SK-N-SH treated with all-trans-retinoic acid at 6 μM for 48 hours (cell line): Measurements from ENCODE around the gene SMAD6.

ENCODE experiments used
- ATAC-seq: fragments of 200-7000 bp; cut with Tn5 transposase; 3 replicates; pipeline ENCODE4 v1.9.1; 2020; ENCODE audit warnings: mild to moderate bottlenecking, moderate library complexity
- ARNTL ChIP-seq: fragments of 450-650 bp; formaldehyde crosslinking; IDR thresholded peaks from 2 replicates; pipeline ENCODE4 v1.5.0; 2020; ENCODE audit warnings: low read depth, mild to moderate bottlenecking, moderate library complexity, borderline replicate concordance
- BACH2 ChIP-seq: fragments of 250-450 bp; sonication (Bioruptor Pico); IDR thresholded peaks from 2 replicates; pipeline ENCODE4 v1.9.0; 2021; ENCODE audit warnings: mild to moderate bottlenecking, borderline replicate concordance
- CSDC2 ChIP-seq: fragments of 250-450 bp; sonication (Bioruptor Pico); IDR thresholded peaks from 2 replicates; pipeline ENCODE4 v1.5.0; 2020; ENCODE audit warnings: mild to moderate bottlenecking, moderate library complexity
- ESRRG ChIP-seq: fragments of 250-450 bp; sonication (Bioruptor Pico); IDR thresholded peaks from 2 replicates; pipeline ENCODE4 v1.6.1; 2021; ENCODE audit warnings: mild to moderate bottlenecking
- GLIS3 ChIP-seq: fragments of 250-450 bp; sonication (Bioruptor Pico); IDR thresholded peaks from 2 replicates; pipeline ENCODE4 v1.5.0; 2020; ENCODE audit warnings: mild to moderate bottlenecking, moderate library complexity
- ISL1 ChIP-seq: fragments of 250-450 bp; sonication (Bioruptor Pico); IDR thresholded peaks from 2 replicates; pipeline ENCODE4 v2.1.2; 2022; ENCODE audit warnings: mild to moderate bottlenecking, moderate library complexity
- PPARA ChIP-seq: fragments of 250-450 bp; sonication (Bioruptor Pico); IDR thresholded peaks from 2 replicates; pipeline ENCODE4 v1.5.0; 2020; ENCODE audit warnings: mild to moderate bottlenecking, borderline replicate concordance
- RARB ChIP-seq: fragments of 250-450 bp; sonication (Bioruptor Pico); IDR thresholded peaks from 2 replicates; pipeline ENCODE4 v1.8.0; 2021; ENCODE audit warnings: mild to moderate bottlenecking, moderate library complexity
- SNAI2 ChIP-seq: fragments of 250-450 bp; sonication (Bioruptor Pico); IDR thresholded peaks from 2 replicates; pipeline ENCODE4 v1.5.0; 2020; ENCODE audit warnings: mild to moderate bottlenecking, moderate library complexity
- TCF4 ChIP-seq: fragments of 250-450 bp; sonication (Bioruptor Pico); IDR thresholded peaks from 2 replicates; pipeline ENCODE4 v1.8.0; 2021; ENCODE audit warnings: mild to moderate bottlenecking, moderate library complexity, borderline replicate concordance
- TOX ChIP-seq: fragments of 250-450 bp; sonication (Bioruptor Pico); IDR thresholded peaks from 2 replicates; pipeline ENCODE4 v1.8.0; 2021; ENCODE audit warnings: mild to moderate bottlenecking, moderate library complexity, borderline replicate concordance
- ZC3H10 ChIP-seq: fragments of 250-450 bp; sonication (Bioruptor Pico); IDR thresholded peaks from 2 replicates; pipeline ENCODE4 v1.5.1; 2021; ENCODE audit warnings: mild to moderate bottlenecking, moderate library complexity
- ZFP3 ChIP-seq: fragments of 250-450 bp; sonication (Bioruptor Pico); IDR thresholded peaks from 2 replicates; pipeline ENCODE4 v1.5.0; 2020; ENCODE audit warnings: mild to moderate bottlenecking, moderate library complexity
- ZFP30 ChIP-seq: fragments of 450-650 bp; formaldehyde crosslinking; IDR thresholded peaks from 2 replicates; pipeline ENCODE4 v1.5.0; 2022; ENCODE audit warnings: mild to moderate bottlenecking, moderate library complexity
- ZNF70 ChIP-seq: fragments of 450-650 bp; formaldehyde crosslinking; IDR thresholded peaks from 2 replicates; pipeline ENCODE4 v1.5.0; 2020; ENCODE audit warnings: mild to moderate bottlenecking, moderate library complexity
- ZNF8 ChIP-seq: fragments of 450-650 bp; formaldehyde crosslinking; IDR thresholded peaks from 2 replicates; pipeline ENCODE4 v1.5.0; 2020; ENCODE audit warnings: mild to moderate bottlenecking, moderate library complexity
- TF ChIP-seq, protein P1 (sequence below): fragments of 250-450 bp; sonication (Bioruptor Pico); IDR thresholded peaks from 2 replicates; pipeline ENCODE4 v1.8.0; 2021; ENCODE audit warnings: low read depth, mild to moderate bottlenecking, moderate library complexity, borderline replicate concordance
- TF ChIP-seq, protein P2 (sequence below): fragments of 250-450 bp; sonication (Bioruptor Pico); IDR thresholded peaks from 2 replicates; pipeline ENCODE4 v1.5.0; 2020; ENCODE audit warnings: mild to moderate bottlenecking, moderate library complexity
- TF ChIP-seq, protein P3 (sequence below): fragments of 250-450 bp; sonication (Bioruptor Pico); IDR thresholded peaks from 2 replicates; pipeline ENCODE4 v1.5.1; 2020; ENCODE audit warnings: low read depth, mild to moderate bottlenecking, moderate library complexity
- TF ChIP-seq, protein P4 (sequence below): fragments of 250-450 bp; sonication (Bioruptor Pico); IDR thresholded peaks from 2 replicates; pipeline ENCODE4 v1.8.0; 2020; ENCODE audit warnings: mild to moderate bottlenecking, moderate library complexity, borderline replicate concordance
- TF ChIP-seq, protein P5 (sequence below): fragments of 250-450 bp; sonication (Bioruptor Pico); IDR thresholded peaks from 2 replicates; pipeline ENCODE4 v1.5.1; 2021; ENCODE audit warnings: mild to moderate bottlenecking, moderate library complexity

Gene SMAD6

DNA sequence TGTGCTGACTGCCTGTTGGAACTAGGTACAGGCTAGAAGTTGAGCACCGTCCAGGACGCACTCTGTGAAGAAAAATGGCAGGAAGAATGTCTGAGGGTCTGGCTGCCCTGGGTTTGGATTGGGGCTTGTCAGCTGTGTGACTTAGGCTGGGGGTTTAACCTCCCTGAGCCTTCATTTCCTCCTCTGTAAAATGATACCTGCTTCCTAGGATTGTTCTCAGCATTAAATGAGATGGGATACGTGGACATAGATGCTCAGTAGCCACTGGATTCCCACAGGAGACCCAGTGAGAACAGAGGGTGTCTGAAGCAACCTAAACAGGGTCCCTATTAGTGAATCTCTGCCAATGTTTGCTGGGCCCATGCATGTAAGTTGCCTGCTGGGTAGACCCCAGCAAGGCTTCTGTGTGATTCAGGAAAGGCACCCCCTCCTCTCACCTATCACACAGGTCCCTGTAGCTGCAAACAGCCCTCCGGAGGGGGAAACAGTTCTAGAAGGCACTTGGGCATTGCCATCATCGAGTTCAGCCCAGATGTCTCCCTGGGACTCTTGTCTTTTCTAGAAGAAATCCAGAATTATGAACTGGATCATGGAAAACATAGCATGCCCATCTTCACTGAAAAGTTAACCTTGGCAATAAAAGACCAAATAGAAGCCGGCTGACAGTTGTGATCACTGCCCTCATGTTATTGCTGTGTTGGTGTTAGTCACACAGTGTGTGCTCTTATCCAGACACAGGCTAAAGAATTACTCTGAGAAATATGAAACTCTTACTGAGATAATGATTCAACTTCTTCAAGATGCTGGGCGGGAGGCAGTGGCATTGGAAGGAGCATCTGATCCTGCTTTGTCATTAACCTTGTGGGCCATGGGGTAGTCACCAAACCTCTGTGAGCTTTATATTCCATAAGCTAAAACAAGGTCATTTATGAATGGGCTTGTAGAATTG, 64.5 kb downstream of the SMAD6 start:
- peak; percentile 66 for ATAC-seq
- peak; percentile 71 for TF ChIP-seq ZNF70 (CRISPR knock-in tag)
- no peak for TF ChIP-seq TCF4 (CRISPR knock-in tag)

DNA sequence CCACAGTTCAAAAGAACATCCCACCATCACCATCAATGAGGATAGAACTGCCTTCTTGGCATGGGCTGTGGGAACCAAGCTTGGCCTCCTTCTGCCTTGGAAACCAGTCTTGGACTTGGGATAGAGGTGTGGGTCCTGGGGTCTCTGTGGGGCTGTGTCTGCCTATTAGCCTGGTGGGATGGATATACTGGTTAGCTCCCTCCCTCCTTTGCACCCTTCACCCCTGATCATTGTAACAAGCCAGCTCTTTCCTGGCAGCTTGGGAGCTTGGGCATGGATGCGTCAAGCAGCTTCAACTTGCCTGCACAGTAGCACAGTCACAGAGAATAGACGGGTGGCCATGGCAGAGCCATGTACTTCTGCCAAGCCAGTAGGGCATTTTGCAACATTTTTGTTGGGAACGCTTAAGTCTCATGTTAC, 65.2 kb downstream of the SMAD6 start:
- TF ChIP-seq RARB (CRISPR knock-in tag) (no peak), ZC3H10 (CRISPR knock-in tag) (no peak), GLIS3 (CRISPR knock-in tag) (no peak), PPARA (CRISPR knock-in tag) (no peak), ZNF8 (CRISPR knock-in tag) (no peak), TOX (no peak), ARNTL (CRISPR knock-in tag) (no peak), SNAI2 (no peak), ISL1 (CRISPR knock-in tag) (no peak), ESRRG (CRISPR knock-in tag) (no peak), TCF4 (CRISPR knock-in tag) (no peak), ZFP30 (CRISPR knock-in tag) (no peak)
- TF ChIP-seq, protein P1, sequence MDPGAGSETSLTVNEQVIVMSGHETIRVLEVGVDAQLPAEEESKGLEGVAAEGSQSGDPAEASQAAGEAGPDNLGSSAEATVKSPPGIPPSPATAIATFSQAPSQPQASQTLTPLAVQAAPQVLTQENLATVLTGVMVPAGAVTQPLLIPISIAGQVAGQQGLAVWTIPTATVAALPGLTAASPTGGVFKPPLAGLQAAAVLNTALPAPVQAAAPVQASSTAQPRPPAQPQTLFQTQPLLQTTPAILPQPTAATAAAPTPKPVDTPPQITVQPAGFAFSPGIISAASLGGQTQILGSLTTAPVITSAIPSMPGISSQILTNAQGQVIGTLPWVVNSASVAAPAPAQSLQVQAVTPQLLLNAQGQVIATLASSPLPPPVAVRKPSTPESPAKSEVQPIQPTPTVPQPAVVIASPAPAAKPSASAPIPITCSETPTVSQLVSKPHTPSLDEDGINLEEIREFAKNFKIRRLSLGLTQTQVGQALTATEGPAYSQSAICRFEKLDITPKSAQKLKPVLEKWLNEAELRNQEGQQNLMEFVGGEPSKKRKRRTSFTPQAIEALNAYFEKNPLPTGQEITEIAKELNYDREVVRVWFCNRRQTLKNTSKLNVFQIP (CRISPR knock-in tag): no peak
- TF ChIP-seq, protein P2, sequence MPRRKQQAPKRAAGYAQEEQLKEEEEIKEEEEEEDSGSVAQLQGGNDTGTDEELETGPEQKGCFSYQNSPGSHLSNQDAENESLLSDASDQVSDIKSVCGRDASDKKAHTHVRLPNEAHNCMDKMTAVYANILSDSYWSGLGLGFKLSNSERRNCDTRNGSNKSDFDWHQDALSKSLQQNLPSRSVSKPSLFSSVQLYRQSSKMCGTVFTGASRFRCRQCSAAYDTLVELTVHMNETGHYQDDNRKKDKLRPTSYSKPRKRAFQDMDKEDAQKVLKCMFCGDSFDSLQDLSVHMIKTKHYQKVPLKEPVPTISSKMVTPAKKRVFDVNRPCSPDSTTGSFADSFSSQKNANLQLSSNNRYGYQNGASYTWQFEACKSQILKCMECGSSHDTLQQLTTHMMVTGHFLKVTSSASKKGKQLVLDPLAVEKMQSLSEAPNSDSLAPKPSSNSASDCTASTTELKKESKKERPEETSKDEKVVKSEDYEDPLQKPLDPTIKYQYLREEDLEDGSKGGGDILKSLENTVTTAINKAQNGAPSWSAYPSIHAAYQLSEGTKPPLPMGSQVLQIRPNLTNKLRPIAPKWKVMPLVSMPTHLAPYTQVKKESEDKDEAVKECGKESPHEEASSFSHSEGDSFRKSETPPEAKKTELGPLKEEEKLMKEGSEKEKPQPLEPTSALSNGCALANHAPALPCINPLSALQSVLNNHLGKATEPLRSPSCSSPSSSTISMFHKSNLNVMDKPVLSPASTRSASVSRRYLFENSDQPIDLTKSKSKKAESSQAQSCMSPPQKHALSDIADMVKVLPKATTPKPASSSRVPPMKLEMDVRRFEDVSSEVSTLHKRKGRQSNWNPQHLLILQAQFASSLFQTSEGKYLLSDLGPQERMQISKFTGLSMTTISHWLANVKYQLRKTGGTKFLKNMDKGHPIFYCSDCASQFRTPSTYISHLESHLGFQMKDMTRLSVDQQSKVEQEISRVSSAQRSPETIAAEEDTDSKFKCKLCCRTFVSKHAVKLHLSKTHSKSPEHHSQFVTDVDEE (CRISPR knock-in tag): no peak
- TF ChIP-seq, protein P3, sequence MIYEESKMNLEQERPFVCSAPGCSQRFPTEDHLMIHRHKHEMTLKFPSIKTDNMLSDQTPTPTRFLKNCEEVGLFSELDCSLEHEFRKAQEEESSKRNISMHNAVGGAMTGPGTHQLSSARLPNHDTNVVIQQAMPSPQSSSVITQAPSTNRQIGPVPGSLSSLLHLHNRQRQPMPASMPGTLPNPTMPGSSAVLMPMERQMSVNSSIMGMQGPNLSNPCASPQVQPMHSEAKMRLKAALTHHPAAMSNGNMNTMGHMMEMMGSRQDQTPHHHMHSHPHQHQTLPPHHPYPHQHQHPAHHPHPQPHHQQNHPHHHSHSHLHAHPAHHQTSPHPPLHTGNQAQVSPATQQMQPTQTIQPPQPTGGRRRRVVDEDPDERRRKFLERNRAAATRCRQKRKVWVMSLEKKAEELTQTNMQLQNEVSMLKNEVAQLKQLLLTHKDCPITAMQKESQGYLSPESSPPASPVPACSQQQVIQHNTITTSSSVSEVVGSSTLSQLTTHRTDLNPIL (CRISPR knock-in tag): no peak
- TF ChIP-seq, protein P4, sequence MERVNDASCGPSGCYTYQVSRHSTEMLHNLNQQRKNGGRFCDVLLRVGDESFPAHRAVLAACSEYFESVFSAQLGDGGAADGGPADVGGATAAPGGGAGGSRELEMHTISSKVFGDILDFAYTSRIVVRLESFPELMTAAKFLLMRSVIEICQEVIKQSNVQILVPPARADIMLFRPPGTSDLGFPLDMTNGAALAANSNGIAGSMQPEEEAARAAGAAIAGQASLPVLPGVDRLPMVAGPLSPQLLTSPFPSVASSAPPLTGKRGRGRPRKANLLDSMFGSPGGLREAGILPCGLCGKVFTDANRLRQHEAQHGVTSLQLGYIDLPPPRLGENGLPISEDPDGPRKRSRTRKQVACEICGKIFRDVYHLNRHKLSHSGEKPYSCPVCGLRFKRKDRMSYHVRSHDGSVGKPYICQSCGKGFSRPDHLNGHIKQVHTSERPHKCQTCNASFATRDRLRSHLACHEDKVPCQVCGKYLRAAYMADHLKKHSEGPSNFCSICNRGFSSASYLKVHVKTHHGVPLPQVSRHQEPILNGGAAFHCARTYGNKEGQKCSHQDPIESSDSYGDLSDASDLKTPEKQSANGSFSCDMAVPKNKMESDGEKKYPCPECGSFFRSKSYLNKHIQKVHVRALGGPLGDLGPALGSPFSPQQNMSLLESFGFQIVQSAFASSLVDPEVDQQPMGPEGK (CRISPR knock-in tag): no peak
- TF ChIP-seq, protein P5, sequence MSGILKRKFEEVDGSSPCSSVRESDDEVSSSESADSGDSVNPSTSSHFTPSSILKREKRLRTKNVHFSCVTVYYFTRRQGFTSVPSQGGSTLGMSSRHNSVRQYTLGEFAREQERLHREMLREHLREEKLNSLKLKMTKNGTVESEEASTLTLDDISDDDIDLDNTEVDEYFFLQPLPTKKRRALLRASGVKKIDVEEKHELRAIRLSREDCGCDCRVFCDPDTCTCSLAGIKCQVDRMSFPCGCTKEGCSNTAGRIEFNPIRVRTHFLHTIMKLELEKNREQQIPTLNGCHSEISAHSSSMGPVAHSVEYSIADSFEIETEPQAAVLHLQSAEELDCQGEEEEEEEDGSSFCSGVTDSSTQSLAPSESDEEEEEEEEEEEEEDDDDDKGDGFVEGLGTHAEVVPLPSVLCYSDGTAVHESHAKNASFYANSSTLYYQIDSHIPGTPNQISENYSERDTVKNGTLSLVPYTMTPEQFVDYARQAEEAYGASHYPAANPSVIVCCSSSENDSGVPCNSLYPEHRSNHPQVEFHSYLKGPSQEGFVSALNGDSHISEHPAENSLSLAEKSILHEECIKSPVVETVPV (CRISPR knock-in tag): no peak
- ATAC-seq: no peak

DNA sequence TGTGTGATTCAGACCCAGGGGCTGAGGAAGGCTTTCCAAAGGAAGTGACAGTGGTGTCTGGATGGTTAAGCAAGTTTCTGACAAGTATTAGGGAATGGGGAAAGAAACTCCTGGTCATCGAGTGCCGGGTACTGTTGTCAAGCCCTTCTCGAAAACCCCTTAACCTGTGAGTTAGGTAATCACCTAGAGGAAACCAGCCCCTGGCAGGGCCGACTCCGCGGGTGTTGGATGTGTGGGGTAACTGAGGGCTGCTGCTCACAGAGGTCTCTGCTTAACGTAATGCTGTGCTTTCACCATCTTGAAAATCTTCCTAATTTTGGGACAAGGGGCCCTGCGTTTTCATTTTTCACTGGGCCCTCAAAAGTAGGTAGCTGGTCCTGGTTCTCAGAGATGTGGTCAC, 67.0 kb downstream of the SMAD6 start:
- TF ChIP-seq, protein P5 (CRISPR knock-in tag): no peak
- TF ChIP-seq TCF4 (CRISPR knock-in tag): no peak
- no peak for TF ChIP-seq CSDC2 (CRISPR knock-in tag)
- TF ChIP-seq ZFP30 (CRISPR knock-in tag): no peak
- no peak for TF ChIP-seq ZNF8 (CRISPR knock-in tag)
- no peak for TF ChIP-seq ZFP3 (CRISPR knock-in tag)
- TF ChIP-seq RARB (CRISPR knock-in tag): no peak
- no peak for TF ChIP-seq BACH2 (CRISPR knock-in tag)
- no peak for TF ChIP-seq ZNF70 (CRISPR knock-in tag)
- TF ChIP-seq, protein P1 (CRISPR knock-in tag): no peak
- ATAC-seq: no peak
